IPS-20b (cell line): ENCODE results near the gene PLGLB1.
"Not testable (repeated sequence)": the region's sequence is repeated elsewhere in the genome, so short reads cannot be mapped to it uniquely, and the experiment has no call there.

Source experiments
- H3K27ac ChIP-seq: one replicate; pipeline ENCODE4 v1.5.1; 2013; ENCODE audit warnings: low read length
- H3K27me3 ChIP-seq: 2 replicates; pipeline ENCODE4 v1.6.1; 2013; ENCODE audit warnings: mild to moderate bottlenecking, low read length, inconsistent platforms; ENCODE audit not compliant: insufficient read depth
- H3K36me3 ChIP-seq: 2 replicates; pipeline ENCODE4 v1.6.1; 2013; ENCODE audit warnings: low read depth, mild to moderate bottlenecking, inconsistent platforms, low read length, moderate library complexity; ENCODE audit not compliant: insufficient read depth
- H3K4me1 ChIP-seq: 2 replicates; pipeline ENCODE4 v1.6.1; 2013; ENCODE audit warnings: mild to moderate bottlenecking, control low read depth, inconsistent platforms, low read length, moderate library complexity; ENCODE audit not compliant: insufficient read depth
- H3K4me3 ChIP-seq: 2 replicates; pipeline ENCODE4 v1.5.1; 2013; ENCODE audit warnings: mild to moderate bottlenecking, low read length, inconsistent platforms
- H3K9ac ChIP-seq: 2 replicates; pipeline ENCODE4 v1.6.1; 2013; ENCODE audit warnings: low read depth, mild to moderate bottlenecking, inconsistent platforms, low read length, moderate library complexity
- H3K9me3 ChIP-seq: 2 replicates; pipeline ENCODE4 v1.6.1; 2013; ENCODE audit warnings: mild to moderate bottlenecking, low read depth, low read length, inconsistent platforms; ENCODE audit not compliant: insufficient read depth

The PLGLB1 gene

DNA sequence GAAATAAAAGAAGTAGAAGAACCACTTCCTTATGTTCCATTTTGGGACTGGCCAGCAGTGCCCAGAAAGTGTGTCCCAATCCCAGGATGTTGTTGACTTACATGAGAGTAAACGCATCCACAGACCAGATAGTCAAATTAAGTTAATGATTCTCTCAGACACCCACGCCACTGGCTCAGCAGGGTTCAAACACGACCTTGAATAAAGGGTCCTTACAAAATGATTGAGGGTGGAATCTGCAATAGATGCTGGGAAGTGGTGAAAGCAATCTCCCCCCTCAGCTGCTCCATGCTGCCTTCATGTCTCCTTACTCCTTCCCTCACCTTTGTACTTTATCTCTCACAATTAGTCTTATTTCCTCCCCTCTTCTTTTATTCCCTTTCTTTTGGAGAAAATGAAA, at the start of gene PLGLB1:
TSS of gene PLGLB1 (minus strand) at position 101 of the 400 bp plus-strand sequence. CDS start at position 40, 61 bp downstream.
- H3K4me1 ChIP-seq, H3K27ac ChIP-seq, H3K9me3 ChIP-seq, H3K27me3 ChIP-seq, H3K4me3 ChIP-seq, H3K9ac ChIP-seq, H3K36me3 ChIP-seq: not testable (repeated sequence)

GRCh38 chr2:87064305-87064704, 42.7 kb upstream of the PLGLB1 start:
- not testable (repeated sequence) for H3K27ac ChIP-seq

DNA sequence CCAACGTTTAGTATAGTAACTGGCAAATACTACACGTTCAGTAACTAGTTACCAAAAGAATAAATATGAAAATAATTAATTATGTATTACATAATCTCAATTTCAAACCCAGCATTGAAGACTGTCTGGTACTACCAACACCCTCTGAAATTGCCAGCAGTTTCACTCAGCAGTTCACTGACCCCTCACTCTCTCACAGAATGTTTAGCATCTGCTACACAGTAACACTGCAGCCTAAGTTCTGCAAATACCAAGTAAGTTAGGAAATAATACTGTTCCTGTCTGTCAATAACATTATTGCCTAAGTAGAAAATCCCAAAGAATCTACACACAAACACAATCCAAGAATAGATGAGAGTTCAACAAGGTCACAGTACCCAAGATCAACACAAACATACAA, 41.8 kb upstream of the PLGLB1 start:
- not testable (repeated sequence) for H3K36me3 ChIP-seq, H3K27ac ChIP-seq, H3K4me1 ChIP-seq, H3K27me3 ChIP-seq, H3K9ac ChIP-seq, H3K4me3 ChIP-seq, H3K9me3 ChIP-seq

More at GRCh38 chr2:87064305-87064704, 42.7 kb upstream of the PLGLB1 start:
- not testable (repeated sequence) for H3K36me3 ChIP-seq, H3K9me3 ChIP-seq, H3K9ac ChIP-seq, H3K4me3 ChIP-seq, H3K4me1 ChIP-seq, H3K27me3 ChIP-seq

GRCh38 chr2:87061519-87061918, 39.9 kb upstream of the PLGLB1 start:
- not testable (repeated sequence) for H3K4me3 ChIP-seq

GRCh38 chr2:87057606-87058005, 36.0 kb upstream of the PLGLB1 start:
- not testable (repeated sequence) for H3K9me3 ChIP-seq, H3K4me1 ChIP-seq, H3K27ac ChIP-seq, H3K9ac ChIP-seq, H3K27me3 ChIP-seq, H3K36me3 ChIP-seq, H3K4me3 ChIP-seq

More at GRCh38 chr2:87061519-87061918, 39.9 kb upstream of the PLGLB1 start:
- not testable (repeated sequence) for H3K27me3 ChIP-seq, H3K9me3 ChIP-seq, H3K4me1 ChIP-seq, H3K36me3 ChIP-seq, H3K9ac ChIP-seq, H3K27ac ChIP-seq

DNA sequence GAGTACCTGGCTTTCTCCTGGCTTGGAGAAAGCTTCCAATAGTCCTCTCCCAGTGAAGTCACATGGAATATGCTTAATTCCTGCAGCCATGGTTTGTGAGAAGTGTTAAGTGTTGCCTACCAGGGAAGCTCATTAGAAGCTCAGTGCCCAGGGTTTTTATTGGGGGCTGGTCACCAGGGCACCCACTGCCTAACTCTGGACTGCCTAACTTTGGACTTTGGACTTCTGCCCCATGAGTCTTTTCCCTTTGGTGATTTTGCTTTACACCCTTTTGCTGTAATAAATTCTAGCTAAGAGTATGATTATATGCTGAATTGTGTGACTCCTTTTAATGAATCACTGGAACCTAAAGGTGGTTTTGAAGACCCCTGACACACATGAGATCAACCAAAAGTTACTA, 35.2 kb upstream of the PLGLB1 start:
- not testable (repeated sequence) for H3K27ac ChIP-seq, H3K36me3 ChIP-seq, H3K4me1 ChIP-seq, H3K9me3 ChIP-seq, H3K27me3 ChIP-seq, H3K9ac ChIP-seq, H3K4me3 ChIP-seq

DNA sequence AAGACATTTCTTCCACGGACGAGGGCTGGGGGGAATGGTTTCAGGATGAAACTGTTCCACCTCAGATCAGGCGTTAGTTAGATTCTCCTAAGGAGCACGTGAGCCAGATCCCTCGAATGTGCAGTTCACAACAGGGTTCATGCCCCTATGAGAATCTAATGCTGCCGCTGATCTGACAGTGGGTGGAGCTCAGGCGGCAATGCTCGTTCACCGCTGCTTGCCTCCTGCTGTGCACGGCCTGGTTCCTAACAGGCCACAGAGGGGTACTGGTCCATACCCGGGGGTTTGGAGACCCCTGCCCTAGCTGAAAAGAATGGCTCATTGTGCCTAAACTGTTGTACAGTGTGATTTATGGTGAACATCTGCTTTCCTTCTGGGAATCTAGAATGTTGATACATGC, 34.8 kb upstream of the PLGLB1 start:
- not testable (repeated sequence) for H3K27ac ChIP-seq, H3K27me3 ChIP-seq, H3K9ac ChIP-seq, H3K36me3 ChIP-seq, H3K4me3 ChIP-seq, H3K4me1 ChIP-seq, H3K9me3 ChIP-seq

- H3K27me3 ChIP-seq, H3K4me1 ChIP-seq, H3K9me3 ChIP-seq, H3K4me3 ChIP-seq, H3K27ac ChIP-seq, H3K36me3 ChIP-seq, H3K9ac ChIP-seq: not testable (repeated sequence)
Measured at GRCh38 chr2:87054375-87054774, 32.7 kb upstream of the PLGLB1 start.

DNA sequence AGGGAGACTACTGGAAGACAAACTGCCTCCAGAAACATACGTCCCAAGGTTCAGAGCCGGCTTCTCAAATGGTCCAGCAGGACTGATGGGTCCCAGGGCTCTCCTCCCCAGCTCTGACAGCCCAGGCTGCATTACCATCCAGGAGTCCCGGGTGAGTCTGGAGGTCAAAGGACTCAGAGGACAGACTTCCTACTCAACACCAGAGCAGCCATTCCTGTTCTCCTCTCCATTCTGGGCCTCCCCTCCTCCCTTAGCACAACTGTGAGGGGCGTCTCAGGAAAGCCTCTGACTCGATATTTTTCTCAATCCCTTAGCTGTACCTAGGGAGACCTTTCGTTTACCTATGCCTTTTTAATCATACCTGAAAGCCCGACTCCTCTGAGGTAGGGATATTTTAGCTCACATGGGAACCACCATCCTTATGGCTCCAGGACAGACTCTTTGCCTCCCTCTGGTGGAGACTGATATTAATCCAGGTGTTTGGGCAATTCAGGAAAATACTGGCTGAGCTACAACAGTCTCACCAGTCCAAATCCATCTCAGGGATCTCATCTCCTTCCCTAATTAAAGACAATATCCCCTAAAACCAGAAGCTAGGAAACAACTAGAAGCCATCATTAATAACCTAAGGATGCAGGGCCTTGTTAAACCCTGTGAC, 19.8 kb upstream of the PLGLB1 start:
- H3K27ac ChIP-seq, H3K9ac ChIP-seq, H3K27me3 ChIP-seq, H3K9me3 ChIP-seq, H3K4me3 ChIP-seq, H3K4me1 ChIP-seq, H3K36me3 ChIP-seq: not testable (repeated sequence)

DNA sequence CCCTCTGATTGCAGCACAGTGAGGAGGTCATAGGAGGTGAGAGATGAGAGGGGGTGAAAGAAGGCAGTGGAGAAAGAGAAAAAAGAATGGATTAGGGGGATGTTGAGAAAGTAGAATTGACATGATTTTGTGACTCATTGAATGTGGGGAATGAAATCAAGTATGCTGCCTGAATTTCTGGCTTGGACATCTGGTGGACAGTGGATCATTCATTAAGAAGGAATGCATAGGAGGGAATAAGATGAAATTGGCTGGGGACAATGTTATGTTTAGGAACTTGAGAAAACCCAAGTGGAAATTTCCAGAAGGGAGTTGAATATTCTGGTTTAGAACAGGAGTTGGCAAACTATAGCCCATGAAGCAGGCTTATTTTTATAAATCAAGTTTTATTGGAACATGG, 7.0 kb upstream of the PLGLB1 start:
- not testable (repeated sequence) for H3K36me3 ChIP-seq, H3K27ac ChIP-seq, H3K4me3 ChIP-seq, H3K9me3 ChIP-seq, H3K9ac ChIP-seq, H3K27me3 ChIP-seq, H3K4me1 ChIP-seq

DNA sequence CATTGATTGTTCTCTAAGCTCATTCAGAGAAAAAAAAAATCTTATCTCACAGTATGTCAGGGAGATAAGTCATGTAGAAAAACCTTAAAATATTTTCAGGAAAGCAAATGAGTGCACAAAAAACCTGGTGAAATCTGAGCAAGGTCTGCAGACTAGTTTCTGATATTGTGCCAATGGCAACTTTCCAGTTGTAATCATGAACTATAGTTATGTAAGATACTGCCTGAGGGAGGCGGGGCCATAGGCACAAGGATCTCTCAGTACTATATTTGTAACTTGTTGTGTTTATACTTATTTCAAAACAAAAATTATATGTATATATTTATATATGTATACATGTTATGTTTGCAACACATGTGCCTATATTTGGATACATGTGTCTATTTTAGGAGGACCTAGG, 5.2 kb upstream of the PLGLB1 start:
- H3K27me3 ChIP-seq, H3K4me1 ChIP-seq, H3K9ac ChIP-seq, H3K9me3 ChIP-seq, H3K36me3 ChIP-seq, H3K4me3 ChIP-seq, H3K27ac ChIP-seq: not testable (repeated sequence)

DNA sequence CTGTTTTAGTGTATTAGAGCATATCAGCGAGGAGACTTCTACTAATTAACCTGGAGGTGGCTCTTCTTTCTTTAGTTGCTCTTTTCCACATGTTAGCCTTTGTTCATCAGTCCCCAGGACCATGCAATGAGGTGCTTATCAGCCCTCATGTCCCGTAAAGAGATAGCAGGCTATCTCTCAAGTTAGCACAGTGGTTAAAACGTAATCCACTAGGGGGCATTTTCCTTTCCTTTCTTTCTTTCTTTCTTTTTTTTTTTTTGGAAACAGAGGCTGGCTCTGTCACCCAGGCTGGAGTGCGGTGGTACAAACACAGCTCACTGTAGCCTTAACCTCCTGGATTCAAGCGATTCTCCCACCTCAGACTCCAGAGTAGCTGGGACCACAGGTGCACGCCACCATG, 4.3 kb upstream of the PLGLB1 start:
- H3K4me1 ChIP-seq, H3K4me3 ChIP-seq, H3K36me3 ChIP-seq, H3K9me3 ChIP-seq, H3K27me3 ChIP-seq, H3K27ac ChIP-seq, H3K9ac ChIP-seq: not testable (repeated sequence)
